ENCODE results near the gene SP6. TPM values are rescaled to one million over a fixed set of nuclear protein-coding genes. Genes with fewer than 3 reads are reported as not detected.

SP6 gene
- total RNA-seq, 2 experiments from 2014 or later: 0.10 to 0.19 TPM

DNA sequence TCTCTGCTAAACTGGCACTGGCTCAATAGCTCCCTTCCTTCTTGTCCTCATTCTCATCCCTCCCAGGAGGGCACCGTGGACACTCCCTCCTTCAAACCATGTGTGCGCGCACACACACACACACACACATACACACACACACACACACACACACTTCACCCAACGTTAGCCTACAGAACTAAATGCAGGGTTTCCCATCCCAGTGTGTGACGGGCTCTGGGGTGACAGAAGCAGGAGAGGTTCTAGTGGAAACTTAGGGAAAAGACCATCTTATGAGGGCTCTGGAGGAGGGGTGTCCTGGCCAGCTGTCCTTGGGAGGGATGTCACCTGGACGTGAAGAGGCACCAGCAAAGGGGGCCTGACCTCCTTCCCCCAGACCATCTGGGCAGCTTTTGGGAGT lies 49.1 kb downstream of the SP6 start:
- CTCF ChIA-PET: interaction anchor here (0.6 to 1.9 kb wide), 18 partner anchors 9 to 252 kb away, joined by 3 to 10 read pairs (median 4); partner anchors contain the start of gene TBX21
- Mint-ChIP-seq H3K9me3 (no peaks in the 10 kb centered on the region), H3K36me3 (ENCODE audit: low read depth) (no peaks in the 10 kb centered on the region), H3K27me3 (ENCODE audit: low read depth) (no peaks in the 10 kb centered on the region), H3K4me1 (ENCODE audit: low read depth) (no peaks in the 10 kb centered on the region), H3K4me3 (no peak overlapping the region), H3K27ac (no peak overlapping the region)
- intact Hi-C loops (cut with micrococcal nuclease): loop anchor here (1.0 to 5.0 kb wide), 4 partner anchors 26 to 440 kb away; no protein-coding TSS in a partner anchor
- peak; percentile 2 for DNase-seq

DNA sequence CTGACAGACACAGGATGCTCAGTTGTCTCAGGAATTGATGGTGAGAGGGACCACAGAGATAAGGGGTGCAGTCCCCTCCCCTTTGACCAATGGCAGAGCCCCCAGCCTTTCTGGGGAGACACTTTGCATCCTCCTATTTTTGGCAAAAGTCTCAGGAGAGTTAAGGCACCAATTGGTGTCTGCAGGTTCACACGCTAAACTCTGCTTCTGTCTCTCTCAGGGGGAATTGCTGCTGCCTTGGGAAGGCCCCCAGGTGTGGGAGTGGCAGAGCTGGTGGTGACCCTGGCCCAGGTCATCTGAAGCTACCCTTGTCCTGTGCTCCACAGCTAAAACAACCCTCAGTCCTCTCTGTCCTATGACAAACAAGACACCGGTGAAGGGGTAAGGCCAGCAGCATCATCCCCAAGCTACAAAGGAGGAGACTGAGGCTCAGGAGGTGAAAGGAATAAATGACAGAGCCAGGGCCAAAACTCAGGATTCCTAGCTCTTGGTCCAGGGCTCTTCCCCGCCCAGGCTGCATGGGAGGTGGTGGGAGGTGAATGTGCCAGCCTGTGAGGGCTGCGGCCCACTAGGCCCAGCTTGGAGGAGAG lies 49.7 kb downstream of the SP6 start:
- intact Hi-C loops (cut with micrococcal nuclease): loop anchor here (5.0 kb wide), 2 partner anchors 179 to 439 kb away; no protein-coding TSS in a partner anchor
- CTCF ChIA-PET: interaction anchor here (0.6 to 1.9 kb wide), 19 partner anchors 8 to 238 kb away, joined by 3 to 10 read pairs (median 3); partner anchors contain the start of gene TBX21
- DNase-seq: peak; percentile 2

DNA sequence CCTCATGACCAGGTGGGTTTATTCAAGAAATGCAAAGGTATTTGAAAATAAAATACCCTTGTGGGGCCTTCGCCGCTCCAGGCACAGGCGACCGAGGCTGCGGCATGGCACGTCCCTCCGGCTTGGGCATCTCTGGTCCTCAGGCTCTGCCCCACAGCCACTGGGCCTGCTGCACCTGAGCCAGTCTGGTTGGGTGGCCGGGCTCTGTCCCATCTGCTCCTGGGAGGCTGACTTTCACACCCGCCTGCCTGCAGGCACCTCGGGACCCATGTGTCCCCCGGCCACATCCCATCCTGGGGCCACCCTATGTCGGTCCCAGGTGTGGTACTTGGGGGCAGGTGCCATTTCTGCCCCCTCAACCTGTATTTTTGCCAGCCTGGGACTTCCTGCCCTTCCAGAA lies 50.3 kb downstream of the SP6 start:
- no peaks in the 10 kb centered on the region for H3K27me3 Mint-ChIP-seq (ENCODE audit: low read depth)
- no peaks in the 10 kb centered on the region for H3K9me3 Mint-ChIP-seq
- H3K4me3 Mint-ChIP-seq: no peak overlapping the region
- DNase-seq: no peak
- H3K4me1 Mint-ChIP-seq (ENCODE audit: low read depth): no peaks in the 10 kb centered on the region
- CTCF ChIA-PET: interaction anchor here (0.6 to 1.9 kb wide), 7 partner anchors 22 to 238 kb away, joined by 3 to 10 read pairs (median 5); no protein-coding TSS in a partner anchor
- H3K36me3 Mint-ChIP-seq (ENCODE audit: low read depth): no peaks in the 10 kb centered on the region
- H3K27ac Mint-ChIP-seq: no peak overlapping the region
- intact Hi-C loops (cut with micrococcal nuclease): loop anchor here (5.0 kb wide), 2 partner anchors 178 to 438 kb away; no protein-coding TSS in a partner anchor

More for the DNA sequence above, 49.7 kb downstream of the SP6 start:
- no peaks in the 10 kb centered on the region for H3K9me3 Mint-ChIP-seq
- H3K4me3 Mint-ChIP-seq: no peak overlapping the region
- H3K27ac Mint-ChIP-seq: no peak overlapping the region
- no peaks in the 10 kb centered on the region for H3K4me1 Mint-ChIP-seq (ENCODE audit: low read depth)
- H3K36me3 Mint-ChIP-seq (ENCODE audit: low read depth): no peaks in the 10 kb centered on the region
- H3K27me3 Mint-ChIP-seq (ENCODE audit: low read depth): no peaks in the 10 kb centered on the region

GRCh38 chr17:47797797-47798196 lies 53.2 kb downstream of the SP6 start:
- H3K27me3 Mint-ChIP-seq (ENCODE audit: low read depth): peaks cover 9% of the 10 kb centered on the region
- DNase-seq: peak; percentile 20
- intact Hi-C loops (cut with micrococcal nuclease): no loop called here
- CTCF ChIA-PET: interaction anchor here (0.6 kb wide), 1 partner anchor 166 kb away, joined by 3 read pairs; no protein-coding TSS in a partner anchor
- H3K27ac Mint-ChIP-seq: no peak overlapping the region
- no peaks in the 10 kb centered on the region for H3K4me1 Mint-ChIP-seq (ENCODE audit: low read depth)
- H3K36me3 Mint-ChIP-seq (ENCODE audit: low read depth): no peaks in the 10 kb centered on the region
- H3K4me3 Mint-ChIP-seq: no peak overlapping the region
- no peaks in the 10 kb centered on the region for H3K9me3 Mint-ChIP-seq

Other genes with a start within 250 kb of the SP6 start
- gene KPNB1, start 201.2 kb downstream of the SP6 start, total RNA-seq: 100 to 1,000 TPM; 602 to 614 TPM
- 10 to 100 TPM; 19.5 to 19.7 TPM for gene TBKBP1, start 157.0 kb downstream of the SP6 start, total RNA-seq
- gene TBX21, start 117.9 kb downstream of the SP6 start, total RNA-seq: 10 to 100 TPM; 50.6 to 52.3 TPM
- gene OSBPL7, start 29.4 kb downstream of the SP6 start, total RNA-seq: 10 to 100 TPM; 18.4 to 24.6 TPM
- gene MRPL10, start 19.6 kb downstream of the SP6 start, total RNA-seq: 10 to 100 TPM; 66.7 to 70.0 TPM
- gene LRRC46, start 19.5 kb downstream of the SP6 start, total RNA-seq: under 1 TPM; 0.31 to 0.52 TPM
- 10 to 100 TPM; 15.1 to 16.3 TPM for gene SCRN2, start 9.9 kb downstream of the SP6 start, total RNA-seq
- gene SP2, start 45.1 kb upstream of the SP6 start, total RNA-seq: 10 to 100 TPM; 17.4 to 19.5 TPM
- 10 to 100 TPM; 35.5 to 37.0 TPM for gene PNPO, start 90.4 kb upstream of the SP6 start, total RNA-seq
- not detected for gene PRR15L, start 106.7 kb upstream of the SP6 start, total RNA-seq
- gene CDK5RAP3, start 120.0 kb upstream of the SP6 start, total RNA-seq: 100 to 1,000 TPM; 174 to 175 TPM
- 1 to 10 TPM; 2.4 to 3.3 TPM for gene COPZ2, start 186.6 kb upstream of the SP6 start, total RNA-seq
- gene NFE2L1, start 197.2 kb upstream of the SP6 start, total RNA-seq: 100 to 1,000 TPM in 1 of 2 experiments, 10 to 100 TPM in 1; 95.2 to 102 TPM